ENCODE results near the gene TCFL5.
"Not testable (repeated sequence)": the region's sequence is repeated elsewhere in the genome, so short reads cannot be mapped to it uniquely, and the experiment has no call there.

TCFL5 gene

GRCh38 chr20:62852841-62853240 is 8.8 kb downstream of the TCFL5 start:
- DNase-seq, result no peak

GRCh38 chr20:62852196-62852595 is 9.4 kb downstream of the TCFL5 start:
- no peak for DNase-seq

DNA sequence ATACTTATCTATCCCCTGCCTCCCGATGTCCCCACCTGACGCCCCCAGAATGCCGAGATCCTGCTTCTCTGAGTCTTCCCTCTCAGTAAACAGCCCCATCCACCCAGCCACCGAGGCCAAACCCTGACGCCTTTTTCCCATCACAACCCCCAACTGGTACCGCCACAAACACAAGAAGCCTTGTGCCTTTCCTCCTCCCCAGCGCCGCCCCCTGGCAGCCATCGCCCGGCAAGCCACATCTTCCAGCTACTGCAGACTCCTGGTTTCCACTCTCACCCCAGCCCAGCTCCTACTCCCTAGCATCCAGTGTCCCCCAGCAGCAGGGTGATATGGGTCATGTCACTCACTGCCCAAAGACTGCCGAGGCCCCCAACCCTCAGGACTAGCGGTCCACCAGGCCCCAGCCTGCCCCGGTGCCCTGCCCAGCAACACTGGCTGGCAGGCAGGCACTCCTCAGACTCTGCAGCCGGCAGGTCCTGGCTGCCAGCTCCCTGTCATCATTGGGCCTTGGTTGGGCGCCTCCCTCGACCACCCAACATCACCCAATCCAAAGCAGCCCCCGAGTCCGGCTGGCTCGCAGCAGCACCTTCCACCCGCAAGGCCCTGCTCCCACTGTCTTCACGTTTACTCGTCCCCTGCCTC is 11.2 kb downstream of the TCFL5 start:
- DNase-seq, result no peak

DNA sequence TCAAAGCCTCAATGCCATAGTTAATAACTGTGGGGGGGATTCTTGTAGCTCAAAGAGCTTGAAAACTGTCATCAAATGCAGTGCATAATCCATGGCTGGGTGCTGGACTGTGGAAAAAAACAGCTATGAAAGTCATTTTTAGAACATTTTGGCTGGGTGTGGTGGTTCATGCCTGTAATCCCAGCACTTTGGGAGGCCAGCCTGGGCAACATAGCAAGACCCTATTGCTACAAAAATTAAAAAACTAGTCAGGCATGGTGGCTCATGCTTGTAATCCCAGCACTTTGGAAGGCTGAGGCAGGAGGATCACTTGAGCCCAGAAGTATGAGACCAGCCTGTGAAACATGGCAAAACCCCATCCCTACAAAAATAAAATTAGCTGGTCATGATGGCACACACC is 12.2 kb downstream of the TCFL5 start:
- no peak for DNase-seq

- DNase-seq, result not testable (repeated sequence)
These were observed 12.7 kb downstream of the TCFL5 start for GRCh38 chr20:62848917-62849316.

- no peak for DNase-seq
These were observed 15.3 kb downstream of the TCFL5 start for GRCh38 chr20:62846166-62846890.

DNA sequence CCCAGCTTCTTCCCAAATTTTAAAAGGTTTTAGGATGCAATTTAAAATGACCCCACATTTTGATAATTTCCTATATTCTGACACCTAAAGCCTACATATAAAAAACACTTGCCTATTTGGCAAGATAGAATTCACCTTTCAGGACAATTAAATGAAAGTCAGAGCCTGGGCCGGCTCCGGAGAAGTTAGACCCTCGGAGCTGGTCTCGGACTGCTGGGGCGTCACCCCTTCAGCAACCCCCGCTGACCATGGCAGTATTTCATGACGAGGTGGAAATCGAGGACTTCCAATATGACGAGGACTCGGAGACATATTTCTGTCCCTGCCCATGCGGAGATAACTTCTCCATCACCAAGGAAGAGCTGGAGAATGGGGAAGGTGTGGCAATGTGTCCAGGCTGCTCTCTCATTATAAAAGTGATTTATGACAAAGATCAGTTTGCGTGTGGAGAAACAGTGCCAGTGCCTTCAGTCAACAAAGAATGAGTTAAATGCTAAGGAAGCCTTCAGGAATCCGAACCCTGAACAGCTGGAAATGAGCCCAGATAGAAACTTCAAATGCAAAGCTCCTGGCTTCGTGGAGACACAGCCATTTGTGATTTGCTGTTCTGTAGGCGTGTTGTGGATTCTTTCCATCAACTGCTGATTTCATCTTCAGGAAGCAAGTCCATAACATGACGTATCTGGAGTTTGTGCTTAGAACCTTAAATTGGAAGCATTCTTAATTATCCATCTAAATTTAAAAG is 16.0 kb downstream of the TCFL5 start:
- DNase-seq, result no peak

DNA sequence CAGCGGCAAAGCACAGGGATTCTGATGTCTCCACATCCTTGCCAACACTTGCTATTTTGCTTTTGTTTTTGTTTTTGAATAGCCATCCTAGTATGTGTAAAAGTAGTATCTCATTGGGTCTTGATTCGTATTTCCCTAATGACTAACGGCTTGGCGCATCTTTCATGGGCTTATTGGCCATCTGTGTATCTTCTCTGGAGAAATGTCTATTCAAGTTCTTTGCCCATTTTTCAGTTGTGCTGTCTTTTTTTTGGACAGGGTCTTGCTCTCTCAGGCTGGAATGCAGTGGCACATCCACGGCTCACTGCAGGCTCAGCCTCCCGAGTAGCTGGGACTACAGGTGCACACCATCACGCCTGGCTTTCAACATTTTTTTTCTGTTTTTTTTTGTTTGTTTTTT is 17.4 kb downstream of the TCFL5 start:
- DNase-seq, result no peak

GRCh38 chr20:62843656-62844055 is 18.0 kb downstream of the TCFL5 start:
- DNase-seq, result no peak

DNA sequence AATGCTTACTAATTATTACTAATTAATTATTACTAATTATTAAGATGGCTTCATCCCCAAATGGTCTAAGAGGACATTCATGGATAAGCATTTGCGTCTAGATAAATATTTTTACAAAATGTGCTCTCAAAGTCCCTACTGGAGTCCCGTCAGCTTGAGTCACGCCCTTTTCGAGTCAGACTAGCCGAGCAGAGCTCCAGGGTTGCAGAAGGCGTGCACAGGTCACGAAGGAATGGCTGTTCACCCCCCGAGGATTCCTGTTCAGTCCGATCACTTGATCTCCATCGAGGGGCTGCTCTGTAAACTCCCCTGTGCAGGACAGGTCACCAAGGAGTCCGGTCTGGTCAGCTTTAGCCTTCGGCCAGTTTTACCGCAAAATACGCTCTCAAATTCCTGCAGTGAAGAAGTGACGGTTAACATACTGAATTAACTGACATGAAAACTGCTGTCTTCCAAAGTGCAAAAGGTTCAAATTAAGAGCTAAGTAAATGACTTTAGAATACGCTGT is 19.9 kb downstream of the TCFL5 start:
- no peak for DNase-seq

- DNase-seq, result no peak
These were observed 21.1 kb downstream of the TCFL5 start for GRCh38 chr20:62840244-62841197.

DNA sequence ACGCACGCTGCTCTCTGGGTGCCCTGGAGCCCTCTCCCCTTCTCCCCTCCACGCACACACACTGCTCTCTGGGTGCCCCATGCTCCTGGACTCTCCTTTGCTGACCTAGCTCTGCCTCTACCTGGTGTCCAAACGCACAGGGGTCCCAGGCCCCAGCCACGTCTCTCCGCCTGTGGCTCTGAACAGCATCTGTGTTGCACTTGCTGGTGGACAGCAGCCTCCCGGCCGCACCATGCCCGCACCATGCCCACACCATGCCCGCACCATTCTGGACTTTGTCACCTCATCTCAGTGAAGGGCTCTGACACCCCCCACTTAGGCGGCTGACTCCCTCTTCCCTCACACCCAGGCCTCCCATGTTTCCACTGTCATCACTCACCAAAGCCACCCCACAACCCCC is 21.8 kb downstream of the TCFL5 start:
- no peak for DNase-seq

DNA sequence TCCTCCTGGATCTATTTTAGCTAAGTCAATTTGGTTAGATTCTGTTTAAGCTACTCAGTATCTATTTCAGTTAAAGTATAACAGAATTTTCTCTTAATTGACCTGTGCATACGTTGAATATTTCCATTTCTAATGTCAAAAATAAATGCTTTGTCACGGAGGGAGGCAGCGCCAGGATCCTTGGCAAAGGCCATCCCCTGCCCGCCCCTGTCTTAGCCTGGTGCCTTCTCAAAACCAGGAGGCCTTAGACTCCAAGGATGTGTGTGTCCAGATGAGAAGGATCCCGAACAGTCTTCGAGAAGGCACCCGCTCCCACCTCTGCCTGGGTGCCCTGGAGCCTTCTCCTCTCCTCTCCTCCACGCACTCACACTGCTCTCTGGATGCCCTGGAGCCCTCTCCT is 22.4 kb downstream of the TCFL5 start:
- DNase-seq, result no peak

DNA sequence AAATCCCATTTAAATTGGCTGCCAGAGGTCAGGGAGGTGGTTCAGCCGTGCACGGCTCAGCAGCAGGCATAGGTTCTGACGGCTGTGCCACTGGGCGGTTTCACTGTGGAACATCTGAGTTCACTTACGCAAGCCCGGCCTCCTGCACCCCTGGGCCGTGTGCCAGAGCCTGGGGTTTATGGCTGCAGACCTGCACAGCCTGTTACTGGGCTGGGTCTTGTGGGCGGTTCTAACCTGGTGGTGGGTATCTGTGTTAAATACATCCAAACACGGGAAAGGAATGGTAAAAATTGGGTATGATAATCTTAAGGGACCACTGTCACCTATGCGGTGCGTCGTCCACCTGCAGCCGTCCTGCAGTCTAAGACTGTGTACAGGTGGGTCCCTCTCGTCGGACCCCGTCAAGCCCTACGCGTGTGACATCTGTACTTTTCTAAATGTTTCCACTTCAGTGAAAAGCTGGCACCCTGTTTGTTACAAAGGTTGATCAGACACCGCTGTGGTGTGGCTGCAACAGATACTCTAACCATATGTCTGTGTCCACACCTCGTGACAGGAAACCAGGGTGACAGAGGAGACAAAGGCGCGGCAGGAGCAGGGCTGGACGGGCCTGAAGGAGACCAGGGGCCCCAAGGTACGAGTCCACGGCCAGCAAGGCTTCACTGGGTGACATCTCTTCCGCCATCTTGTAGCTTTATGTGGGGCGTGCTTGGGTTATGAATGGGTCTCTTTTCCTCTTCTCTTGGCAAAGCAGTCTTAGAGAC is 23.3 kb downstream of the TCFL5 start:
- no peak for DNase-seq

DNA sequence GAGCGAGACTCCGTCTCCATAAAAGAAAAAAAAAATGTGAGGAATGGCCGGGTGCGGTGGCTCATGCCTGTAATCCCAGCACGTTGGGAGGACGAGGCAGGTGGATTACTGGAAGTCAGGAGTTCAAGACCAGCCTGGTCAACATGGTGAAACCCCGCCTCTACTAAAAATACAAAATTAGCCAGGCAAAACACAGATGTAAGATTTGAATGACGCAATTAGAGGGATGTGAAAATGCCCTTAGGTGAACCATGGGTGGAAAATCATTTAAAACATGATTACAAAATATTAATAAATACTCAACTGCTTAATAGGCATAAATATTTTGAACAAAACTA is 23.9 kb downstream of the TCFL5 start:
- DNase-seq, result no peak

DNA sequence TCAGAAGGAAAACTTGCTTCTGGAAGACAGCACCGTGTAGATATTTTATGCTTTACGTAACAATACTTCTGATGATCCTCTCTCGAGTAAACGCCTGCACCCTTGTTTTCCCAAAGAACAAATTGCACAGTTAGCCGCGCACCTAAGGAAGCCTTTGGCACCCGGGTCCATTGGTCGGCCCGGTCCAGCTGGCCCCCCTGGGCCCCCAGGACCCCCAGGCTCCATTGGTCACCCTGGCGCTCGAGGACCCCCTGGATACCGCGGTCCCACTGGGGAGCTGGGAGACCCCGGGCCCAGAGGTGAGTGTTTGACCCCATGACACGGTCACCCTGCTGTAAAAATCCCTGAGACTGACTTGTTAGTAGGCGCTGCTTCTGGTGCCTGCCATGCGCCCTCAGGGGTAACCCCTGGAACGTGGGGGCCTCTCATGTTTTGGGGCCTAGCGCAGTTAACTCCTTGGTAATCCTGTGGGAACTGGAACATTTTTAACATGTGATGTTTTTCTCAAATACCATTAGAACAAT is 24.6 kb downstream of the TCFL5 start:
- no peak for DNase-seq

- DNase-seq, result no peak
These were observed 25.4 kb downstream of the TCFL5 start for GRCh38 chr20:62835931-62836861.

DNA sequence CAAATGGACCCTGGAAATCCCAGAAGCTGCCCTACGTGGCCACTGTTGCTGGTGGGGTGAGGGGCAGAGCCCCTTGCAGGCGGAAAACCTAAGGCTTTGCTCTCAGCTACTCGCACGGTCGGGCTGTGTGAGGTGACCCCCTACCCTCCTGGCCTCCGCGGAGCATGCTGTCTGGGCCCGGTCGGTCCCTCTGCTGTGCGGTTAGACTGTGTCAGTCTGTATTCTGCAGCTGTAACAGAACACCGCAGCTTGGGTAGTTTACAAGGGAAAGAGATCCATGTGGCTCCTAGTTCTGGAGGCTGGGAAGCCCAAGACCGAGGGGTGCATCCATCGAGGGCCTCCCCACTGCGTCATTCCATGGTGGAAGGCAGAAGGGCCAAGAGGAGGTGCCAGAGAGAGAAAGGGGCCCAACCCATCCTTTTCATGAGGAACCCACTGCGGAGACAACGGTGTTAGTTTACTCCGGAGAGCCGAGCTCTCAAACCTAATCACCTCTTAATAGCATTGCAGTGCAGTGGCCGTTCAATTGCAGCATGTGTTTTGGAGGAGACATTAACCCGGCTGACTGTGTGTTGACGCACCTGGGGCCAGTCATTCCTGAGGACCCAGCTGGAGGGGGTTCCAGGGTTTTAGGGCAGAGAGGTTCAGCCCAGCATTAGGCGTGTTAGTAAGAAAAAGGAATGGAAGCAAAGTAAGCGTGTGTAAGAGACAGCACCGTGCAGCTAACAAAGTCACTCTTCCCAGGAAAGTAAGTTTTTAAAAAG is 26.5 kb downstream of the TCFL5 start:
- DNase-seq, result no peak

- no peak for DNase-seq
These were observed 28.7 kb downstream of the TCFL5 start for GRCh38 chr20:62832951-62833391.

All from central memory CD4-positive, alpha-beta T cell (primary cell).